Nucleus accumbens (tissue), 56 donors: ENCODE data around the gene PRAMEF33.
"Not testable (repeated sequence)": the region's sequence is repeated elsewhere in the genome, so short reads cannot be mapped to it uniquely, and the experiment has no call there.

Source experiments
- DNase-seq, 56 donors: peaks; one replicate each; lab custom pipeline; 2025; lab: John Stamatoyannopoulos, UW

PRAMEF33 gene

GRCh38 chr1:13303239-13303638, at the start of gene PRAMEF33:
Gene PRAMEF33, plus strand, starts transcription at chr1:13303539. Its CDS starts 2,416 bp downstream, at chr1:13305955.
- not testable (repeated sequence) for DNase-seq

- DNase-seq: not testable (repeated sequence)
Measured at GRCh38 chr1:13253898-13254297, 49.4 kb upstream of the PRAMEF33 start, which contains the start of gene PRAMEF5. Gene PRAMEF5, plus strand, starts transcription at chr1:13254198. Its CDS starts 5,071 bp downstream, at chr1:13259269.

GRCh38 chr1:13265124-13265523, 38.2 kb upstream of the PRAMEF33 start:
- not testable (repeated sequence) for DNase-seq

DNA sequence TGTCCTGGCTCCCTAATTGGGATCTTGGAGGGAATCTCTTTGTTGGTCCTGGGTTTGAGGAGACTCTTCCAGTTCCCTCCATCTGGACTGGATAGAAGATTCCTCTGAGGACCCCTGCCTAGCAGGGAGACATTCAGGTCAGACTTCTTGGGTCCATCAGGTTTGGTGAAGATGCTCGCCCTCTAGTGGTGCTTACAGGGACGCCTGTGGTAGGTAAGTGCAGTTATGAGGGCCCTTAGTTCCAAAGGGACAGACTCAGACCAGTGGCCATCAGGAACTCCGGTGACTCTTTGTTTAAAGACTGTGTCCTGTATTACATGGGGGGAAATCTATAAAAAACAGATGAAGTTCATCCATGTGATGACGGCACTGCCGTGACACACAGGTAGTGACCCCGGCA, 26.3 kb upstream of the PRAMEF33 start:
- DNase-seq: not testable (repeated sequence)

GRCh38 chr1:13279617-13280016, 23.7 kb upstream of the PRAMEF33 start:
- not testable (repeated sequence) for DNase-seq

DNA sequence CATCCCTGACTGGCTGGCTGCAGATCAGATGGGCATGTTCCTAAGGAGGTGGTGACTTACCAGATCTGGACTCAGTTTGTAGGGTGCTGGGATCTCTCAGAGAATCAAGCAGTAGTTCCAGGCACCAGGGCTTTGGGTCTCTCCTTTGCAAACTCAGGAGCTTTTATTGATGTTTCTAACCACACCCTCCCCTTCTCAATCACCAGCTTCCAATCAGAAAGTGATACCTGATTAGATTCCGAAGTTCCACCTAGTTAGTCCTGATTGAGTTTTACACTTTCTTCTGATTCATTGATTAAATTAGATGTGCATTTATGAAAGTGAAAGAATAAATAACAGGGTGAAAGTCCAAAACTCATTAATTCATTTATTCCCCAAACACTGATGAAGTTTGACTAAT, 18.3 kb upstream of the PRAMEF33 start, which contains the start of gene PRAMEF8:
Gene PRAMEF8, minus strand, starts transcription at position 101 of the 400 bp plus-strand sequence. CDS start 1,046 bp downstream, outside the sequence.
- not testable (repeated sequence) for DNase-seq

DNA sequence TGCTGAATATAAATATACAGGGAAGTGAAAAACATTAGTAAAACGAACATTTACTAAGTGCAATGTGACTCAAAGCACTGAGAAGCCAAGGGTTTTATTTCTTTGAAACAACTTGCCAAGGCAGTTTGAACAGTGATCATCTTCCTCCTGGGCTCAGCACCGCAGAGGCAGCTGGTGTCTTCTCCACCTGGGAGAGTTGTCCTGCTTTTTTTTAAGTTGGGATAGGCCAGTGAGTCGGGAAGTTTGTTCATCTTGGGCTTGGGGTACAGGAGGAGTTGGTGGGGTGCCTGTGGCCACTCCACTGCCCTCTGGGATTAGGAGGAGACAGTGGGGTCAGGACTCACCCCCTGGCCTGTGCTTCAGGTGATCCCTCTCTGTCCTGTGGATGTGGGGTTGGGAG, 14.3 kb upstream of the PRAMEF33 start:
- DNase-seq: not testable (repeated sequence)

DNA sequence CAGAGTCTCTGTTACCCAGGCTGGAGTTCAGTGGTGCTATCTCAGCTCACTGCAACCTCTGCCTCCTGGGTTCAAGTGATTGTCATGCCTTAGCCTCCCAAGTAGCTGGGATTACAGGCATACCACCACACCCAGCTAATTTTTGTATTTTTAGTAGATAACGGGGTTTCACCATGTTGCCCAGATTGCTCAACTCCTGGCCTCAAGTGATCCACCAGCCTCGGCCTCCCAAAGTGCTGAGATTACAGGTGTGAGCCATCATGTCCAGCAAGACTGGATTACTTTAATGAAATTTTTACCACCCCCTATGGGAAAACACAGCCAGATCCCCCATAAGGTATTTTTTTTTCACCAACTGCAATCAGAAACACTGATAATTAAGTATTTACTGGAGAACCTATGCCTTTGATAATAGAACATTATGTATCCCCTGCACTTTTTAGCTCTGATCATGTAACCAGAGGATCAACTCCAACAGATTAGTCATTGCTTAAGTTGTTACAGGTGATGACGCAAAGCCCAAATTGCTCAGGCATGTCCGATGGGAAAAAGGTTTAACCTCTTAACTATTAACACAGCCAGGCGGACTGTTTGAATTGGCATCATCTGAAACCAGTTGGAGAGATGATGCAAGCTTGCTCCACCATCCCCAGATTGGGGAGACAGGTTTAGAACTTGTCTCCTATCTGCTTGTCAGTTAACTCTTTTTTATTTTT, 6.0 kb upstream of the PRAMEF33 start:
- not testable (repeated sequence) for DNase-seq

GRCh38 chr1:13298699-13299098, 4.6 kb upstream of the PRAMEF33 start:
- not testable (repeated sequence) for DNase-seq

- not testable (repeated sequence) for DNase-seq
Measured at GRCh38 chr1:13302197-13302596, 1.1 kb upstream of the PRAMEF33 start.

- DNase-seq: not testable (repeated sequence)
Measured at GRCh38 chr1:13315281-13315680, 11.9 kb downstream of the PRAMEF33 start, which contains the start of gene PRAMEF15. Gene PRAMEF15, plus strand, starts transcription at chr1:13315581. Its CDS starts 2,827 bp downstream, at chr1:13318408.

DNA sequence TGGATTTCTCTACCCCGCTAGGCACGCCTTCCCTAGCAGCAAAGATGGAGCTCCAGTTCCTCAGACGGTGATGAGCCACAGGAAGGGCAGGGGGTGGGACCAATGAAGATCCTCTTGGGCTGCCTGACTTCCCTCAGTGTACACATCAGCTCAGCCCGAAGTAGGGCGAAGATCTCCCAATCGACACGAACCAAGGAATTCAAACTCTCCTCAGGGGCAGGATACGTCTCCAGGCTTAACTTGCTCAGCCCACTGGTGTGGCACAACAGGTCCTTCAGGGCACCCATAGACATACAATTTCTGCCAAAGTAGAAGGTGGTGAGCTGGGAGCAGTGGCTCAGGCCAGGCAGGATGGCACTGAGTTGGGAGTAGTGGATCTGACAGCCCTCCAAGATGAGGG, 39.2 kb downstream of the PRAMEF33 start:
- DNase-seq: not testable (repeated sequence)

GRCh38 chr1:13347034-13347433, 43.7 kb downstream of the PRAMEF33 start, which contains the start of gene PRAMEF14:
Gene PRAMEF14, minus strand, starts transcription at chr1:13347134. Its CDS starts 1,820 bp downstream, at chr1:13345314.
- not testable (repeated sequence) for DNase-seq

DNA sequence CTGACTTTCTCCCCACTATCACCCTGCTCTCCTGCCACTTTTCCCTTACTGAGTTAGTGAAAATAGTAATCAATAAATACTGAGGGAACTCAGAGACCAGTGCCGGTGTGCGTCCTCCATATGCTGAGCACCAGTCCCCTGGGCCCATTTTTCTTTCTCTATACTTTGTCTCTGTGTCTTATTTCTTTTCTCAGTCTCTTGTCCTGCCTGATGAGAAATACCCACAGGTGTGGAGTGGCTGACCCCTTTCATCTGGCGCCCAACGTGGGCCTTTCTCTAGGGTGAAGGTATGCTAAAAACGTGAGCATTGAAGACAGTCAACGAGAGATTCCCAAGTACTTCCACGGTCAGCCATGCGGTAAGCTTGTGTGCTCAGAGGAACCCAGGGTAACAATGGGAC, 50.1 kb downstream of the PRAMEF33 start:
- DNase-seq: not testable (repeated sequence)

GRCh38 chr1:13354475-13354874, 51.1 kb downstream of the PRAMEF33 start:
- not testable (repeated sequence) for DNase-seq

DNA sequence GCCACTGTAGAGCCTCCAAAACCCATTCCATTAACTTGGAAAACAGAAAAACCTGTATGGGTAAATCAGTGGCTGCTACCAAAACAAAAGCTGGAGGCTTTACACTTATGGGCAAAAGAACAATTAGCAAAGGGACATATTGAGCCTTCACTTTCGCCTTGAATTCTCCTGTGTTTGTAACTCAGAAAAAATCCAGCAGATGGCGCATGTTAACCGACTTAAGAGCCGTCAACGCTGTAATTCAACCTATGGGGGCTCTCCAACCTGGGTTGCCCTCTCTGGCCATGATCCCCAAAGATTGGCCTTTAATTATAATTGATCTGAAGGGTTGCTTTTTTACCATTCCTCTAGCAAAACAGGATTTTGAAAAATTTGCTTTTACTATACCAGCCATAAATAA, 53.4 kb downstream of the PRAMEF33 start:
- DNase-seq: peak in 3 of 56 donors; percentile 1 to 22 (median 7)
